ENCODE results near the gene STARD13.

- TF ChIP-seq CTCF (IDR thresholded peaks at IDR 0.05 in 2 of 3, conservative IDR thresholded peaks at IDR 0.05 in 1 of 3; ENCODE audit: borderline replicate concordance in 1 of 3, insufficient read depth in 1 of 3, low read depth in 2 of 3, low read length in 2 of 3) (peak in 2 of 3 experiments; percentile 22 to 41; a peak in 3 of 6 replicates), RAD21 (IDR thresholded peaks at IDR 0.05; ENCODE audit: low read depth) (peak; percentile 23; the same call in 1 of the 2 replicates), EZH2 (IDR thresholded peaks at IDR 0.05) (no peak)
Observed at GRCh38 chr13:33285420-33286124, at the start of gene STARD13.
